ENCODE data around the gene SRRM3. TPM values are rescaled to one million over a fixed set of nuclear protein-coding genes. Genes with fewer than 3 reads are reported as not detected.
"Not testable (repeated sequence)": the region's sequence is repeated elsewhere in the genome, so short reads cannot be mapped to it uniquely, and the experiment has no call there.

Gene SRRM3
- total RNA-seq, 1 experiment from 2014 or later = 0.21 TPM

GRCh38 chr7:76225951-76226350, 24.3 kb downstream of the SRRM3 start:
- no TSS peak for BruUV-seq (replicated peaks)
- Mint-ChIP-seq H3K4me3 (ENCODE audit: low read depth, unreplicated experiment) (no peak overlapping the region), H3K9me3 (ENCODE audit: low read depth, unreplicated experiment) (no peaks in the 10 kb centered on the region), H3K36me3 (ENCODE audit: insufficient read depth, unreplicated experiment) (peaks cover 5% of the 10 kb centered on the region), H3K27me3 (ENCODE audit: unreplicated experiment) (peaks cover 61% of the 10 kb centered on the region), H3K4me1 (ENCODE audit: low read depth, unreplicated experiment) (no peaks in the 10 kb centered on the region), H3K27ac (ENCODE audit: unreplicated experiment) (no peak overlapping the region)
- intact Hi-C loops (cut with micrococcal nuclease; ENCODE audit: unreplicated experiment) = no loop called here
- no peak for TF ChIP-seq CTCF (IDR thresholded peaks at IDR 0.05; ENCODE audit: unreplicated experiment)
- CTCF ChIA-PET = no interaction called here
- no peak for DNase-seq

- H3K4me3 Mint-ChIP-seq (ENCODE audit: low read depth, unreplicated experiment); CTCF ChIA-PET; H3K9me3 Mint-ChIP-seq (ENCODE audit: low read depth, unreplicated experiment); BruUV-seq (replicated peaks); DNase-seq; H3K36me3 Mint-ChIP-seq (ENCODE audit: insufficient read depth, unreplicated experiment); H3K27ac Mint-ChIP-seq (ENCODE audit: unreplicated experiment); H3K4me1 Mint-ChIP-seq (ENCODE audit: low read depth, unreplicated experiment); intact Hi-C loops (cut with micrococcal nuclease; ENCODE audit: unreplicated experiment): not testable (repeated sequence)
- H3K27me3 Mint-ChIP-seq (ENCODE audit: unreplicated experiment) = peaks cover 61% of the 10 kb centered on the region
These were observed 25.3 kb downstream of the SRRM3 start for GRCh38 chr7:76226878-76227423.

GRCh38 chr7:76230214-76230613, 28.5 kb downstream of the SRRM3 start:
- BruUV-seq (replicated peaks) = no TSS peak
- Mint-ChIP-seq H3K4me3 (ENCODE audit: low read depth, unreplicated experiment) (no peak overlapping the region), H3K4me1 (ENCODE audit: low read depth, unreplicated experiment) (no peaks in the 10 kb centered on the region), H3K27ac (ENCODE audit: unreplicated experiment) (no peak overlapping the region), H3K9me3 (ENCODE audit: low read depth, unreplicated experiment) (no peaks in the 10 kb centered on the region), H3K27me3 (ENCODE audit: unreplicated experiment) (peaks cover 74% of the 10 kb centered on the region), H3K36me3 (ENCODE audit: insufficient read depth, unreplicated experiment) (peaks cover 5% of the 10 kb centered on the region)
- DNase-seq = no peak
- TF ChIP-seq CTCF (IDR thresholded peaks at IDR 0.05; ENCODE audit: unreplicated experiment) = no peak
- CTCF ChIA-PET = no interaction called here
- intact Hi-C loops (cut with micrococcal nuclease; ENCODE audit: unreplicated experiment) = no loop called here

- no peak for TF ChIP-seq CTCF (IDR thresholded peaks at IDR 0.05; ENCODE audit: unreplicated experiment)
- CTCF ChIA-PET = no interaction called here
- BruUV-seq (replicated peaks) = no TSS peak
- intact Hi-C loops (cut with micrococcal nuclease; ENCODE audit: unreplicated experiment) = no loop called here
- no peaks in the 10 kb centered on the region for H3K9me3 Mint-ChIP-seq (ENCODE audit: low read depth, unreplicated experiment)
- no peak overlapping the region for H3K4me3 Mint-ChIP-seq (ENCODE audit: low read depth, unreplicated experiment)
- H3K27ac Mint-ChIP-seq (ENCODE audit: unreplicated experiment) = no peak overlapping the region
- peaks cover under 1% of the 10 kb centered on the region for H3K36me3 Mint-ChIP-seq (ENCODE audit: insufficient read depth, unreplicated experiment)
- H3K4me1 Mint-ChIP-seq (ENCODE audit: low read depth, unreplicated experiment) = no peaks in the 10 kb centered on the region
- H3K27me3 Mint-ChIP-seq (ENCODE audit: unreplicated experiment) = peaks cover 69% of the 10 kb centered on the region
- DNase-seq = no peak
These were observed 29.4 kb downstream of the SRRM3 start for GRCh38 chr7:76231071-76231470.

GRCh38 chr7:76231583-76231982, 29.9 kb downstream of the SRRM3 start:
- H3K27me3 Mint-ChIP-seq (ENCODE audit: unreplicated experiment) = peaks cover 70% of the 10 kb centered on the region
- no peak for DNase-seq
- H3K4me3 Mint-ChIP-seq (ENCODE audit: low read depth, unreplicated experiment) = no peak overlapping the region
- BruUV-seq (replicated peaks) = no TSS peak
- intact Hi-C loops (cut with micrococcal nuclease; ENCODE audit: unreplicated experiment) = no loop called here
- CTCF ChIA-PET = no interaction called here
- H3K9me3 Mint-ChIP-seq (ENCODE audit: low read depth, unreplicated experiment) = no peaks in the 10 kb centered on the region
- H3K36me3 Mint-ChIP-seq (ENCODE audit: insufficient read depth, unreplicated experiment) = no peaks in the 10 kb centered on the region
- TF ChIP-seq CTCF (IDR thresholded peaks at IDR 0.05; ENCODE audit: unreplicated experiment) = no peak
- H3K27ac Mint-ChIP-seq (ENCODE audit: unreplicated experiment) = no peak overlapping the region
- no peaks in the 10 kb centered on the region for H3K4me1 Mint-ChIP-seq (ENCODE audit: low read depth, unreplicated experiment)

All from Calu3 (cell line).